ENCODE measurements around the gene C19orf44.

The C19orf44 gene

GRCh38 chr19:16569609-16570320 lies 73.6 kb downstream of the C19orf44 start:
- FAIRE-seq: no peak
- no peak for DNase-seq (ENCODE audit: insufficient read length, low spot score)
